ENCODE data around the gene PROS1.
"Not testable (repeated sequence)": the region's sequence is repeated elsewhere in the genome, so short reads cannot be mapped to it uniquely, and the experiment has no call there.

The PROS1 gene

DNA sequence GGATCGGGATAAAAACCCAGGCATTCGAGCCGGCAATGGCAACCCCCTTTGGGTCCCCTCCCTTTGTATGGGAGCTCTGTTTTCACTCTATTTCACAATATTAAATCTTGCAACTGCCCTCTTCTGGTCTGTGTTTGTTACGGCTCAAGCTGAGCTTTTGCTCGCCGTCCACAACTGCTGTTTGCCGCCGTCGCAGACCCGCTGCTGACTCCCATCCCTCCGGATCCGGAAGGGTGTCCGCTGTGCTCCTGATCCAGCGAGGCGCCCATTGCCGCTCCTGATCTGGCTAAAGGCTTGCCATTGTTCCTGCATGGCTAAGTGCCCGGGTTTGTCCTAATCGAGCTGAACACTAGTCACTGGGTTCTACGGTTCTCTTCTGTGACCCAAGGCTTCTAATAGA, 8.6 kb downstream of the PROS1 start:
- DNase-seq = not testable (repeated sequence)

DNA sequence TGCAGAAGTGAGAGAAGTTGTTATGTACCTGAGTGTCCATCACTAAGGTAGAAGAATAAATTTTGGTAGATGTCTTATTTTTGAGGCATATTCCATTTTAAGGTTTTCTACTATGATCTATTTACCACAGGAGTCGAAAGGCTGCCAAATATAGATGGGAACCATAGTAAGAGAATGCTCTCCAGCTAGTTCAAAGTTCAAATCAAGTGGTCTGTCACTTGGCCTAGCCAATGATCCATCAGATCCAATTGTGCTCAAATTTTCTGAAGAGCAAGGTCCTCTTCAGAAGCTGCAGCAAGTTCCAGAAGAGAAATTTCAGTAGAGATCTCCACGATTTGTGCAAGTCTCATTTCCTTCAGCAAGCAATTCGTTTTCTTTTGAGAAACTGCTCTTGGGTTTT, 10.9 kb downstream of the PROS1 start:
- no peak for DNase-seq

DNA sequence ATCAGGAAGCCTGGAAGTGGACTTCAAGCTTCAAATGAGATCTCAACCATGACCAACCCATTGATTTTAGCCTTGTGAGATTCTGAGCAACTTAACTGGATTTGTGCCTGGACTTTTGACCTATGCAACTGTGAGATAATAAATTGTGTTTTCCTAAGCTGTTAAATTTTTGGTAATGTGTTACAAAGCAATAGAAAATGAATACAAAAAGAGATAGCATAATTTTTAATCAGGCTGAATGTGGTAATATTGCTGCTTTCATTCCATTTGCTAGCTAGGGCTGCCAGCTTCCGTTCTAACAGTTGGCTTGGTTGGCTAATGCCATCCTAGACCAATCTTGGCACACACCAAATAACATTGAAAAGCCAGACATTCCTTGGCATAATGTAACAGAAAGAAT, 12.2 kb downstream of the PROS1 start:
- DNase-seq = no peak

DNA sequence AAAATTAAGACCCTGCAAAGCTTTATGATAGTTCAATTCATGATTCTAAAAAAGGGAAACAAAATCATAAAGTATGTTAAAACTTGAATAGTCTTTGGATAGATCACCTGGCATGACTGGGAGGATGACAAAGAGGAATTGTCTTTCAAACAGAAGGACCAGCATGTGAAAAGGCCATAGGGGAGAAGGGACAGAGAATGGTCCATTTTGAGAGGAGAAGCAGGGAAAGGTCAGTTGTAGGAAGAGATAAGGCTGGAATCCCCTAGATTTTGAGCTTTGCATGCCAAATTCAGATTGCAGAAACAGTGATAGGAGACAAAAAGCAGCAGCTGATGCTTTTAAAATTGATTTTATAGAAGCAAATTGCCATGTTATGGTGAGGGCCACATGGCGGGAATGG, 12.7 kb downstream of the PROS1 start:
- no peak for DNase-seq

DNA sequence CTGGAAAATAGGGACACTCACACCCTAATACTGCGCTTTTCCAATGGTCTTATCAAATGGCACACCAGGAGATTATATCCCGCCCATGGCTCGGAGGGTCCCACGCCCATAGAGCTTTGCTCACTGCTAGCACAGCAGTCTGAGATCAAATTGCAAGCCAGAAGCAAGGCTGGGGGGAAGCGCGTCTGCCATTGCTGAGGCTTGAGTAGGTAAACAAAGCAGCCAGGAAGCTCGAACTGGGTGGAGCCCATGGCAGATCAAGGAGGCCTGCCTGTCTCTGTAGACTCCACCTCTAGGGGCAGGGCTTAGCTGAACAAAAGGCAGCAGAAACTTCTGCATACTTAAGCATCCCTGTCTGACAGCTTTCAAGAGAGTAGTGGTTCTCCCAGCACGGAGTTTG, 23.7 kb downstream of the PROS1 start:
- DNase-seq = not testable (repeated sequence)

DNA sequence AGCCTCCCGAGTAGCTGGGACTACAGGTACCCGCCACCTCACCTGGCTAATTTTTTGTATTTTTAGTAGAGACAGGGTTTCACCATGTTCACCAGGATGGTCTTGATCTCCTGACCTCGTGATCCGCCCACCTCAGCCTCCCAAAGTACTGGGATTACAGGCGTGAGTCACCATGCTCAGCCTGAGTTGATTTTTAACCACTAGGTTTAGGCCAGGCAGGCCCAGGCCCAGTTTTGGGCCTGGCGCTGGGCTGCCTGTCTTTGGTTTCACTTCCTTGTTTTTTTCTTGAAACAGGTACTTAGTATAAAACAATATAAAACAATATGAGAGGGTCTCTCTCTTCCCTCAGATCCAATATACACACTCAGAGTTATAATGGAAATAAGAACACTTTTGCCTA, 36.2 kb downstream of the PROS1 start:
- DNase-seq = not testable (repeated sequence)

DNA sequence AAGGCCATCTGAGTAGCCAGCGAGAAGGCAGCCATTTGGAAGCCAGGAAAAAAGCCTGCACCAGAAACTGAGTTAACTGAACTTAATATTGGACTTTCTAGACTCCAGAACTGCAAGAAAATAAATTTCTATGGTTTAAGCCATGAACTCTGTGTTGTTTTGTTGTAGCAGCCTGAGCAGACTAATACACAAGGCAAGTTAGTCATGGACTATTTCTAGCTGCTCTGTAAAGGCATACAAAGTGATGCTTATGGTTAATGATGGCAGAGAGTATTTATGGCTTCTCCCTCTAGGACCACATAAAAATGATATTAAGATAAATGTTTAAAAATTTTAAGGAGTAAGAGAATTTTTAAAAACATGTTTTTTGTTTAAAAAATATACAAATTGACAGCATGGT, 37.1 kb downstream of the PROS1 start:
- no peak for DNase-seq

DNA sequence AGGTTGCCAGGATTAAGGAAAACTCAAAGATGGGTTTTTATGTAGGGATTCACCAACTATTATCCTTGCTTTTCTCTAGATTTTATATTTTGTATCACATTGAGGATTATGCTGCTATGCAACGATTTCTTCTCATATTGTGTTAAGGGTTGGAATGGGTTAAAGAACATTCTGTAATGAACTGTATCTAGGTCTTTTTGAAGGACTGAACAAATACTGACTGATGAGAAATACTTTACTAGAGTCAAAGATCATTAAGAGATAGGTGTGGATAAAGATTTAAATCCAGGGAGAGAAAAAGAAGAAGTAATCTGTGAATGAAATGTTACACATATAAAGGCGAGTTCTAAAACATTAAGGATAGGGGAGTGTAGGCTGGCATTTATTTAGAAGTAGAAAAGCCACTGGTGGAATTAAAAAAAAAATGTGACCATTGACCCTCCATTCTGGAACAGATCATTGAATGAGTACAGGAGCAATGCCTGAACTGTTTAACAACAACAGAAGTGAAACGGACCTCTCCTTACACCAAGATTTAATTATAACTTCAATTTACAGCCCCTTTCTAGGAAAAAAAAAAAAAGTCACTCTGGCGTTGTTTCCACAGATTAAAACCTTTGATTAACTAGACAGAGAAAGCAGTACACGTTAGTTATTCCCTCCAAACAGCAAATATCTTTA, 39.2 kb downstream of the PROS1 start:
- no peak for DNase-seq

DNA sequence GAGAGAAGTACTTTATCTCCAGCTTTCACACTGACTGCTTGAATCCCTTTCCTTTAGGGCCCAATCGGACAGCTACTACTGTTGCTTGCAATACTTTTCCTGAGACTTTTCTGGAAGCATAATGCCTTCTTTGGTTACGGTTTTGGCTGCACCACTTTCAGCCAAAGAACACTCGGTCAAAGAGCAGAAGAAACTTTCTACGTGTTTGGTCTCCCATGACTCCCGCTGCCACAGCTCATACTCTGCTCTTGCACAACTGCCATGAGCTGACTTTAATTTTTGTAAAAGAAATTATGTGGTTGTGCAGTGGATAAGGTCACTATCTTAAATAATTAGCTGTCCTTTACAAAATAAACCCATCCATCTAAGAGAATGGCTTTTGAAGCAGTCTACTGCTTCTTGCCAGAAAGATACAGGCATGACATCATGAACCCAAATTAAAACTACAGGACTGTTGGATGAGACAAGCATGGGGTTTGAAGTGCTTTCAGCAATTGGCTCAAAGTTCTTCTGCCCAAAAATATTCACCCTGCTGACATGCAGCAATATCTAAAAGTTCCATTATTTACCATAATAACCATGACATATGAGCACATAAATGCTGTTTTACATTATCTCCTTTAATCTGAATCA, 42.0 kb downstream of the PROS1 start:
- no peak for DNase-seq

DNA sequence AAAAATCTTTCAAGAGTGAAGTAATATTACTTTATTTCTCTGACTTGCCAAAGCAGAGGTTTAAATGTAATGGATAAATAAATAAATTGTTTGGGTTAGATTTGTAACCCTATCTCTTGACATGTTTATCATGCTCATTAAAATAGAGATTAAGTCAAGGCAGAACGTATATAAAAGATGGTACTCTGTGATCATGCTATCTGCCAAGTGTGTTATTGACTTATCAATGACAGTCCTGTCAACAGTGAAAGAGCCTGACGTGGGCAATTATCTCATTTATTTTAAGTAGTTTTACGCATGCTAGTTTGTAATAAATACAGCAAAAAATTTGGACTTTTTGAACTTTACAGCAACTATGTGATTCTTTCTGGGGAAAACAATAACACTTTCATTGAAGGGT, 43.7 kb downstream of the PROS1 start:
- DNase-seq = no peak

DNA sequence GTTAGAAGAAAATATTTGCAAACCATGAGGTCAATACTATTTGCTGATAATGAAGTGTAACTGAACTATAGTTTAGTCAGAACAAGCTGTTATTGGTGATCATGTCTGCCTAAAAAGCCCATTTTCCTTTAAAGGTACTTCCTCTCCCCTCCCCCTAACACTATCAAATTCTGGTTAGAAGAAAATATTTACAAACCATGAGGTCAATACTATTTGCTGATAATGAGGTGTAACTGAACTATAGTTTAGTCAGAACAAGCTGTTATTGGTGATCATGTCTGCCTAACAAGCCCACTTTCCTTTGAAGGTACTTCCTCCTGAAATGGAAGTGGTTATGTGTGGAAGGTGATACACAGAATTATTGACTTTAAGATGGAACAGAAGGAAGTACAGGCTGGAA, 46.9 kb downstream of the PROS1 start:
- DNase-seq = no peak

DNA sequence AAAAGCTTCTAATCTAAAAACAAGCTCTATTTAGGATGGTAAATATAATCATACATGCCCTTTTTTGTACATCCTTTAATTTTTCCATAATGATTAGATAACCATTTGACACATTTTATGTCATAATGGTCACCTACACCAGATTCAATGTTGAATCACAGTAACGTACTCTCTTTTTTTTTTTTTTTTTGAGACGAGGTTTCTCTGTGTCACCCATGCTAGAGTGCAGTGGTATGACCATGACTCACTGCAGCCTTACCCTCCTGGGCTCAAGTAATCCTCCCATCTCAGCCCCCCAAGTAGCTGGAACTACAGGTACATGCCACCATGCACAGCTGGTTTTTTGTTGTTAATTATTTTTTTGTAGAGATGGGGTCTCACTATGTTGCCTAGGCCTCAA, 49.2 kb downstream of the PROS1 start:
- no peak for DNase-seq

DNA sequence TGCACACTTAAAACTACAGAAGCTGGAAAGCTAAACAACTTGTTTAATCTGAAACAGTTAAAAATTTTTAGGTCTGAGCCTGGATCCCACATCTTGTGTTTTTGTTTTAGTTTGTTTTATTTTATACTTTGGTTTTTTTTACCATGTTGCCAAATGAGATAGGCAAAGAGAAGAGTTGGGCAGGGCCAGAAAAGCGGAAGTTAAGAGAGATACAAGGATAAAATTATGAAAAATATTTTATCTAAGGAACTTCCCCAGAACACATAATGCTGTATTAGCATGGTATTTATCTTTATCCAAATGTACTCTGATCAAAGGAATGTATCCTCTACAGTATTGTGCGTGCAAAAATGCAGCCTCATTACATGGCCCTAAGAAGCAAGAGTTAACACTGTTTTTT, 50.7 kb downstream of the PROS1 start:
- no peak for DNase-seq

DNA sequence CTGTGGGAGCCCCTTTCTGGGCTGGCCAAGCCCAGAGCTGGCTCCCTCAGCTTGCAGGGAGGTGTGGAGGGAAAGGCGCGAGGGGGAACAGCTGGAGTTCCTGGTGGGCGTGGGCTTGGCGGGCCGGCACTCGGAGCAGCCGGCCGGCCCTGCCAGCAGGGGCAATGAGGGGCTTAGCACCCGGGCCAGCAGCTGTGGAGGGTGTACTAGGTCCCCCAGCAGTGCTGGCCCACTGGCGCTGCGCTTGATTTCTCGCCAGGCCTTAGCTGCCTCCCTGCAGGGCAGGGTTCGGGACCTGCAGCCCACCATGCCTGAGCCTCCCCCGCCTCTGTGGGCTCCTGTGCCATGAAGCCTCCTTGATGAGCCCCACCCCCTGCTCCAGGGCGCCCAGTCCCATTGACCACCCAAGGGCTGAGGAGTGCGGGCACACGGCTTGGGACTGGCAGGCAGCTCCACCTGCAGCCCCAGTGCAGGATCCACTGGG, 56.1 kb downstream of the PROS1 start:
- DNase-seq = not testable (repeated sequence)

DNA sequence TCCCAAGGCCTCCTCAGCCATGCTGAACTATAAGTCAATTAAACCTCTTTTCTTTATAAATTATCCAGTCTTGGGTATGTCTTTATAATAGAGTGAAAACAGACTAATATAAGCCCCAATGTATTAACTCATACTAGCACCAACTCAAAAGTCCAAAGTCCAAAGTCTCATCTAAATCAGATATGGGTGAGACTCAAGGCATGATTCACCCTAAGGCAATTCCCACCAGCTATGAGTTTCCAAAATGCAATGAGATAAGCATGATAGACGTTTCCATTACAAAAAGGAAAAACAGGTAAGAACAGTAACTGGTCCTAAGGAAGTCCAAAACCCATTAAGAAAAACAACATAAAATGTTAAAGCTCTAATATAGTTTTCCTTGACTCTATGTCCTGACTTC, 60.1 kb downstream of the PROS1 start:
- DNase-seq = not testable (repeated sequence)

DNA sequence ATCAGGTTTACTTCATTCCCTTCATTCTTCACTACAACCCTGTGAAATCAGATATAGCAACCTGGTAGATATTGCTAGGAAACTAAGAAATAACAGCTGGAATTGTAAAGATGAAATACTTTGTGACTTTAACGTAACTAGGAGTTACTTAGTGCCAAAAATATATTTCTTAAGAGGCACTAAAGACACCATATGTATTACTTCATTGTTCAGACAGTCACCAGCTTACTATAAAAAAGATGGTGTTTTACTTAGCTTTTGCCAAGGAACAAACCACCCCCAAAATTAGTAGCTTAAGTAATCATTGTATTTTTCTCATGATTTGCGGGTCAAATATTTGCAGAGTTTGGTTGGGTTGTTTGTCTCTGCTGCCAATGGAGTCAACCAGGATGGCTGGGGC, 62.5 kb downstream of the PROS1 start:
- no peak for DNase-seq

DNA sequence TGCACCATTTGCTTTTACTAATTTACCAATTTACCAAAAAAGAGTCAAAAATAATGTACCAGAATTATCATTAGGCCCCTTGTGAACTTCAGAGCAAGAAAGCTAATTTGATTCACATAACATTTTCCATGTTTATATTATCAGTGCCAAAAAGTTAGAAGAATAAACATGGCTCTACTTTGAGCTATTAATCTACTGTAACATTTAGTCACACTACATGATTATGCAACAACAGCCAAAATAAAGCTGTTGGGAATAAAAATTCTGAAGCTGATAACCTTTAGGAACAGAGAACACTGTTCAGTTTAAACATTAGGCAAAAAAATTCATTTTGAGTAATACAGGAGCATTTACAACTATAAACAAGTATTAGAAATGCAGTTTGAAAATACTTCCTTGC, 63.6 kb downstream of the PROS1 start:
- DNase-seq = no peak

DNA sequence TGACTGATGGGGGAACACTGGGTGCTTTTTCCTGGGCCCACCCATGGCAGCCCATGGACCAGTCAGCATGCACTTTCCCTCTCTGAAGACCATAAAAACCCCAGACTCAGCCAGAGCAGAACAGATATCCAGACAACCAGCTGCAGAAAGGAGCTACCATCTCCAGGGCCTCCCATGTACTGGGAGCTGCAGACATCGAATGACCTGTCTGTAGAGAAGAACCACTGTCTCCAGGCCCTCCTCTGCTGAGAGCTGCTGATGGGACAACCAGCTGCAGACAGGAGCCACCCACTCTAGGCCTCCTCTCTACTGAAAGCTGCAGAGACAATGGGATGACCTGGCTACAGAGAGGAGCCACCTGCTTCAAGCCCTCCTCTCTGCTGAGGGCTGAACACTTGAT, 66.6 kb downstream of the PROS1 start:
- DNase-seq = no peak

DNA sequence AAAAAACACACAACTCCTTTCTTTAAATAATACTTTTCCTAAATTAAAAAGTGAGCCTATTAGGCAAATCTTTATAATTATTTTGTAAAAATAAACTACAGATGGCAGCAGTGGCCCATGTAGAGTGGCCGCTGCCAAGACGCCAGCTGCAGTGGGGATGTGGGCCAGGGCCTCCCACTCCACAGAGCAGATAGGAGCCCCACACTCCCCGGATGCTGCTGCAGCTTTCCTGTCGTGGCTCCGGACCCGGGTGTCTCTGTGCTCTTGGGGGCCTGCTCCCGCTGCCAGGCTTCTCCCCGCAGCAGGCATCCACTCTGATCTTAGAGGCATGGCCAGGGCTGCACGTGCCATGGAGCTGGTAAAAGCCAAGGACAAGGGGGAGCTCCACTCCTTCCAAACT, 67.5 kb downstream of the PROS1 start:
- no peak for DNase-seq

DNA sequence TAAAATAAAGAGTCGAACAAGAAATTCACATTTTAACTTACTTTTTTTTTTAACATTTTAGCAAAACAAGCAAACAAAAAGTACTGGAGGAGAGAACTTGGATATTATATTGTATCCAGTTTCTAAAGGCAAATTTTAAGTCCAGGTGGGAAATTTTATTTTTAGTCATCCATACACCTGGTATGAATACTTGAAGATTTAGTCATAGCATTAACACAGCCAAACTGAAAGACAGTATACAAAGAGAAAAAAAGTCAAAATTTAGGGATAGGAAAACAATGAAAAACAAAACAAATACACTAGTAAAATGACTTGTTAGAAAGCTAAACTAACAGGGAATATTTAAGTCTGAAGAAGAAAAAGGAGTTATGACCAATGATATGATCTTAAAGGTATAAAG, 69.1 kb downstream of the PROS1 start:
- no peak for DNase-seq

DNA sequence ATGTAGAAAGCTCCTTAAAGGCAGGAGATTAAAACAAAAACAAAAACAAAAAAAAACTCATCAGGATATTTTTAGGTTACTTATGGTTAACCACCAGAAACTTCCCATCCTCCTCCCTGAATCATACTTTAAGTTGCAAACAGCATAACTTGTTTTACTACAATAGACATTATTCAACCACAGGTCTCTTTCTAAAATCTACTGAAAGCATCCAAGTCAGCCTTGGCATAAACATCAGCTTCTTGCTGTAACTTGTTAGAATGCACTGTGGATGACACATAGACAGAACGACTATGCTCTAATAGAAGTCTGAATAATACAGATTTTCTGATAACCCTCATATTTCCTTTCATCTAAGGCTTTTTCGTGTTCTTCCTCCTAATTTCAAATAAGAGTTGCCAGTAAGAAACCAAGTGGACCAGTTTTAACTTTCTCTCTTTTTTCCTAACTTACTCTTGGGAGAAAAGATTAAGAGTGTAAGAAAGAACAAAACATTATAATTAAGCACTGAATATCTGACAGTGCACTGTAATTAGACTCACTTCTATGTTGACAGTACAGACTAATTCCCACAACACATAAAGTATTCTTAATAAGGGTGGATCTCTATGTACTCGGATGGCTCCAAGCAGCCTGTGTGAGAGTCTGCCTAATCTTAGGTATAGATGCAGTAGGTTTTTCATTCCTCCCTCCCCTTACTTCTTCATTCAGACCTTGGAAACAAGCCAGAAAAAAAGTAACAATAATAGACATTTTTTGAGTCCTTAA, 95.3 kb downstream of the PROS1 start:
- DNase-seq = not testable (repeated sequence)

DNA sequence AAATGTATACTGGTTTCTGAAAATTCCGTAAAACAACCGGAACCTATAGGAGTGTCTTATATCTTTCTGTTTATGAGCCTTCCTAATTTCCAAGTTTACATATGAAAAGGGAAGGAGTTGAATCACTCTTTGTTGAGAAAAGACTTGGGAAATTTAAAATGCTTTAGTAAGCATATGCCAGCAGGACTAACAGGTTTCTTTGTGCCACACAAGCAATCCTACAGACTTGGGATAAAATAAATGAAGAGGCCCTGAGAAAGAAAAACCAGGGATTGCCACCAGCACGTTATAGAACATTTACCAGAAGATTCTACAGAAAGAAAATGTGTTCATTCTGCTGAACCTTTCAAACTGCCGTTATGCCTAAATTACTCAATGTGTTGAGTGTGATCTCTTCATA, 96.3 kb downstream of the PROS1 start:
- DNase-seq = not testable (repeated sequence)

DNA sequence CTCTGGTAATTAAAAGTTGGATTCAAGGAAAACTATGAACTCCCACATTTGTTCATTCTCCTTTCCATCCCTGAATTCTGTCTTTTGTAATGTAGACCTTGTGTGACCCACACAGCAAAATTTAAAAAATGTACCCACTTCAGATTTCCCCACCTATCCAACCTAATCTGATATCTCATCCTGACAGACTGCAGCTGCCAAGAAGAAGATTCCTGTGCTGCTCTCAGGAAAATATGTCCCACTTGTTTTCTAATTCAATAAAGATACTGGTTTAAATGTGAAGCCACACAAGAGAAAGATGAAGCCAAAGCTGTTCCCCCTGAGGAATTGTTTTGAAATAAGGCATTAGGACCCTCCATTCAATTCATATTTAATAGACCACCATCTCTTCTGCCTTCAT, 100.3 kb downstream of the PROS1 start:
- DNase-seq = not testable (repeated sequence)

DNA sequence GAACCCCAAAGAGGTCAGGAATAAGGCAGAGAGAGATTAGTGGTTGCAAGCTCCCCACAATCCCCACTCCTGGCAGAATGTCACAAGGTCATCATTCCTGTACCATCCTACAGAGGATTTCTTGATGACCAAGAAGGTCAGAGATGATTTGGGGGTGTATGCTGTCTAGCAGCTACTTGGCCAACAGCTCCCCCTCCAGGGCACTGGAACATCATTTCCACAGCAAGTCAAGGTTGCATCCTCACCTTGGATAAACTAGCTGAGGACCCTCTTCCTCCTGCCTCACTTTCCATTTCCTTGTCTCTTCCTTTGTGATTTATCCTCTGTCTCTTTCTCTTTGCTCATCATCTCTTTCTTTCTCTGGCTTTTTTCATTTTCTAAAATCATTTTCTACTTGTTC, 106.3 kb downstream of the PROS1 start:
- no peak for DNase-seq

Data from NCI-H1048 (cell line).